Naive B cell (primary cell): ENCODE measurements around the gene TEX261. TPM values are rescaled to one million over a fixed set of nuclear protein-coding genes. Genes with fewer than 3 reads are reported as not detected.
"Not testable (repeated sequence)": the region's sequence is repeated elsewhere in the genome, so short reads cannot be mapped to it uniquely, and the experiment has no call there.

Source experiments
- ATAC-seq, 2 donors: fragments of 150-1000 bp; cut with Tn5 transposase; 2 replicates each; pipeline ENCODE4 v1.10.0; 2021; ENCODE audit warnings: low read depth in 2 of 2, mild to moderate bottlenecking in 2 of 2, moderate library complexity in 2 of 2
- DNase-seq: peaks from one replicate; pipeline ENCODE4 v3.0.0; 2022
- H3K27ac Mint-ChIP-seq, 6 donors: one replicate each; pipeline ENCODE4 v1.8.0; 2020 to 2022; ENCODE audit warnings: mild to moderate bottlenecking in 6 of 6, mixed read lengths in 6 of 6, moderate library complexity in 5 of 6, inconsistent platforms in 2 of 6
- H3K27me3 Mint-ChIP-seq, 3 donors: one replicate each; pipeline ENCODE4 v1.8.0; 2021 to 2022; ENCODE audit warnings: mixed read lengths in 3 of 3, mild to moderate bottlenecking in 1 of 3
- H3K36me3 Mint-ChIP-seq, 2 donors: one replicate each; pipeline ENCODE4 v1.8.0; 2020 to 2022; ENCODE audit warnings: mixed read lengths in 2 of 2, inconsistent platforms in 1 of 2, mild to moderate bottlenecking in 1 of 2
- H3K4me1 Mint-ChIP-seq, 3 donors: one replicate each; pipeline ENCODE4 v1.8.0; 2020 to 2022; ENCODE audit warnings: mixed read lengths in 3 of 3, inconsistent platforms in 1 of 3, mild to moderate bottlenecking in 1 of 3, moderate library complexity in 1 of 3
- H3K4me3 Mint-ChIP-seq, 8 donors: one replicate each; pipeline ENCODE4 v1.8.0; 2020 to 2022; ENCODE audit warnings: mild to moderate bottlenecking in 8 of 8, mixed read lengths in 8 of 8, moderate library complexity in 8 of 8, inconsistent platforms in 2 of 8
- H3K9me3 Mint-ChIP-seq, 7 donors: one replicate each; pipeline ENCODE4 v1.8.0; 2020 to 2022; ENCODE audit warnings: mixed read lengths in 7 of 7, mild to moderate bottlenecking in 5 of 7, inconsistent platforms in 2 of 7, moderate library complexity in 1 of 7
- polyA plus RNA-seq, 6 donors: library from polyadenylated mRNA; unstranded; fragments of 300-500 nt; fragmentation: Illumina TruSeq; gene quantifications; one replicate each; pipeline ENCODE4 v1.2.3, GENCODE V29; 2021; ENCODE audit warnings: low read depth in 6 of 6

The TEX261 gene
- polyA plus RNA-seq, 6 donors from 2014 or later, result 22.5 to 39.2 (median 31.4) TPM

DNA sequence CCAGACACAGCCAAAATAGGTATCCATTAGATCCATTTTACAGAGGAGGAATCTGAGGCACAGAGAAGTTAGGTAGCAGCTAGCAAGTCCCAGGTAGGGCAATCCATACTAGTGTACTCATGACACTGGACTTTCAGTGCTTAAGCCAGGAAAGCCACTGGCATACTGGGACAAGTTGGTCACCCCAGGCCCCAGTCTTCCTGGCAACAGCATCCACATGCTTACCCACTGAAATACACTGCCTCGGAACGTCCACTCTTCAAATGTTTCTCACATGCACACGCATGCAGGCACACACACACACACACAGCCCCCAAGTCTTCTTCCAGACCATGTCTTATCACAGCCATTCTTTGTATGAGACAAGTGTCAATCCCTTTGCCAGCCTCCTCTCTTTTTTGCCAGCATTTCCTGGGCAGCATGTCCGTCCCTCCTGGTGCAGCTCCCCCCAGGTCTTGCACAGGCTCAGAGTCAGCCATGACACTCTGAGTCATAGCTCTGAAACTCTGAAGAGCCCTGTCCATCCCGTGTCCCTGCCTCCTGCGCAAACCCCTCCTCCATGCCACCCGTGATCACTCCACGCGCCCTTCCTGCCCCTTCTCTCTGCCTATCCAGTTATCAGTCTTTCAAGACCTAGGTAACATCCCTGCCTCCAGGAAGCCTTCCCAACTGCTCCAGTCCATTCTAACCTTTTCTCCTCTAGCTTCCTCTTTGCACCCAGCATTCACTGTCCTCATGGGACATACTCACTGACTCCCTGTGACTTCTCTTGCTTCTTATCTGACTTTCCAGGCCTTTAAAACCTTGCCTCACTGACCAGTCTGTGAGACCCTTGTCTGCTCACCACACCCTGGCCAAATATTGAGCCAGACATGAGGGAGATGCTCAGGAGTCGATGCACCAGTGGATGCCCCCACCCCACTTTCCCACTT is 10.9 kb upstream of the TEX261 start:
- H3K27ac Mint-ChIP-seq, result no peak overlapping the region
- peaks cover 21 to 56% (median 56%) of the 10 kb centered on the region in 3 donors for H3K27me3 Mint-ChIP-seq
- no peak overlapping the region for H3K4me3 Mint-ChIP-seq
- H3K4me1 Mint-ChIP-seq, result peaks cover 0 to 14% (median 9%) of the 10 kb centered on the region in 3 donors
- H3K36me3 Mint-ChIP-seq, result no peaks in the 10 kb centered on the region
- no peaks in the 10 kb centered on the region for H3K9me3 Mint-ChIP-seq
- DNase-seq (no peak), ATAC-seq (no peak)

DNA sequence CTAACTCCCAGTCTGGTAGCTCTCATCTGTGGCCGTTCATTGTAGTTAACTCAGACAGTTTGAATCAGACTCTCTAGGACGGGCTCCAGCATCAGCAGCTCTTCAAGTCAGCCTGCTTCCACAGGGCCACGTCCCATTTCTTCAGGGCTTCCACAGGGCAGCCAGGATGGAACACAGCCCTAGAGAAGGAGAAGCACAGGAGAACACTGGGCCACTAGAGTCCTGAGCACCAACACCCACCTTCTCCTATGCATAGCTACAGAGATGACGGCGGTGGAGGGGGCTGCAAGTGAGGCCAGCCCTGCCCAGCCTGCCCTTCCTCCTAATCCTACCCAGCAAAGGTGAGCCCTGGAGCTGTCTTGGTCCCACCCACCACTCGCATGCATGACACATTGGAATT is 10.2 kb upstream of the TEX261 start:
- no peak overlapping the region for H3K4me3 Mint-ChIP-seq
- H3K9me3 Mint-ChIP-seq, result no peaks in the 10 kb centered on the region
- ATAC-seq (no peak), DNase-seq (no peak)
- peaks cover 0 to 18% (median 9%) of the 10 kb centered on the region in 3 donors for H3K4me1 Mint-ChIP-seq
- H3K27ac Mint-ChIP-seq, result peak overlapping the region in 1 of 6 donors; percentile 92
- no peaks in the 10 kb centered on the region for H3K36me3 Mint-ChIP-seq
- H3K27me3 Mint-ChIP-seq, result peaks cover 14 to 49% (median 49%) of the 10 kb centered on the region in 3 donors

DNA sequence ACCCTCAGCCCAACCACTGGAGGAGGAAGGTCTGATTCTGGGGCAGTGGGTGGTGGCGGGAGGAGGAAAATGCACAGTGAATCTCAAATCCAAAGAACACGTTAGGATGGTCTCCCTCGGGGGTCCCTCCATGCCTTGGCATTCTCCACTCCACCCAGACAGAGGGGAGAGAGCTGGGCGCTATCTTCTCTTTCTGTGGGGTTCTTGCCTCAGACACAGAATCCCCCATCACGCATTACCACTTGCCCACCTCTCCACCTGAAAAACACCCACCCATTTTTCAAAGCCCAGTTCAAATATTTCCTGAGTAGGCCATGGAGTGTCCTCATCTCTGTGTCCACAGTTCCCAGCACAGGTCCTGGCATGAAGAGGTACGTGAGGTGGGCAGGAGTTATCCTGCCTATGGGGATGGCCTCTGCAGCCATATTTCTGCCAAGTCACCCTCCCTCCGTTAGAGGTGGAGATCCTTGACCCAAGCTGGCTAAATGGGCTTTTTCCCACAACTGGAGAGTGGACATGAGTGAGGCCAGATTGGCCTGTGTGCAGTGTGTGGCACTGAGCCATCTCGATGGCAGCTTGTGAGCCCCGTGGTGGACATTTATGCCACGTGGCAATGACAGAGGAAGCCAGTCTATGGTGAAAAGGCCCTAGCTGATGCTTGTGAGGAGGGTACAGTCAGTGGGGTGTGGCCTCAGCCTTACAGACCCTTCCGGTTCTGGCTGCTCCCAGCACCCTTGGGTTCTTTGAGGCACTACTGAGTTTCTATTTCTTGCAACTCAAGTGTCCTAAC is 9.5 kb upstream of the TEX261 start:
- ATAC-seq (no peak), DNase-seq (no peak)
- Mint-ChIP-seq H3K4me3 (no peak overlapping the region), H3K9me3 (no peaks in the 10 kb centered on the region), H3K4me1 (peaks cover 0 to 18% (median 9%) of the 10 kb centered on the region in 3 donors), H3K27me3 (peaks cover 11 to 46% (median 44%) of the 10 kb centered on the region in 3 donors), H3K36me3 (no peaks in the 10 kb centered on the region), H3K27ac (no peak overlapping the region)

DNA sequence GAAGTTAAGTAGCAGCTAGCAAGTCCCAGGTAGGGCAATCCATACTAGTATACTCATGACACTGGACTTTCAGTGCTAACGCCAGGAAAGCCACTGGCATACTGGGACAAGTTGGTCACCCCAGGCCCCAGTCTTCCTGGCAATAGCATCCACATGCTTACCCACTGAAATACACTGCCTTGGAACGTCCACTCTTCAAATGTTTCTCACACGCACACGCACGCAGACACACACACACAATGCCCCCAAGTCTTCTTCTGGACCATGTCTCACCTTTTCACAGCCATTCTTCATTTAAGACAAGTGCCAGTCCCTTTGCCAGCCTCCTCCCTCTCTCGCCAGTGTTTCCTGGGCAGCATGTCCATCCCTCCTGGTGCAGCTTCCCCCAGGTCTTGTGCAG is 8.7 kb upstream of the TEX261 start:
- Mint-ChIP-seq H3K4me1 (peaks cover 0 to 18% (median 9%) of the 10 kb centered on the region in 3 donors), H3K27ac (peak overlapping the region in 2 of 6 donors; percentile 19 to 44), H3K9me3 (no peaks in the 10 kb centered on the region), H3K27me3 (peaks cover 4 to 39% (median 36%) of the 10 kb centered on the region in 3 donors), H3K4me3 (no peak overlapping the region), H3K36me3 (no peaks in the 10 kb centered on the region)
- DNase-seq, result no peak
- no peak for ATAC-seq

GRCh38 chr2:71001981-71002570 is 7.4 kb upstream of the TEX261 start:
- Mint-ChIP-seq H3K9me3 (no peaks in the 10 kb centered on the region), H3K27me3 (peaks cover 4 to 30% (median 28%) of the 10 kb centered on the region in 3 donors), H3K4me1 (peaks cover 0 to 18% (median 9%) of the 10 kb centered on the region in 3 donors), H3K4me3 (peak overlapping the region in 2 of 8 donors; percentile 28 to 55), H3K36me3 (no peaks in the 10 kb centered on the region), H3K27ac (peak overlapping the region in 2 of 6 donors; percentile 67 to 93)
- DNase-seq (no peak), ATAC-seq (no peak)

GRCh38 chr2:71001592-71001927 is 6.9 kb upstream of the TEX261 start:
- DNase-seq, result no peak
- Mint-ChIP-seq H3K4me1 (peaks cover 0 to 18% (median 9%) of the 10 kb centered on the region in 3 donors), H3K36me3 (no peaks in the 10 kb centered on the region), H3K4me3 (peak overlapping the region in 3 of 8 donors; percentile 28 to 55 (median 47)), H3K27ac (peak overlapping the region in 2 of 6 donors; percentile 67 to 93), H3K9me3 (no peaks in the 10 kb centered on the region), H3K27me3 (peaks cover 4 to 30% (median 28%) of the 10 kb centered on the region in 3 donors)
- no peak for ATAC-seq

- DNase-seq, result peak; percentile 73
- H3K27ac Mint-ChIP-seq, result peak overlapping the region in 4 of 6 donors; percentile 44 to 68 (median 49)
- H3K27me3 Mint-ChIP-seq, result peaks cover 4 to 28% (median 27%) of the 10 kb centered on the region in 3 donors
- peak overlapping the region; percentile 55 to 78 (median 73) for H3K4me3 Mint-ChIP-seq
- no peaks in the 10 kb centered on the region for H3K36me3 Mint-ChIP-seq
- no peaks in the 10 kb centered on the region for H3K9me3 Mint-ChIP-seq
- peak; percentile 96 to 97 for ATAC-seq
- H3K4me1 Mint-ChIP-seq, result peaks cover 1 to 20% (median 11%) of the 10 kb centered on the region in 3 donors
Measured at GRCh38 chr2:71000780-71001591, 6.3 kb upstream of the TEX261 start.

DNA sequence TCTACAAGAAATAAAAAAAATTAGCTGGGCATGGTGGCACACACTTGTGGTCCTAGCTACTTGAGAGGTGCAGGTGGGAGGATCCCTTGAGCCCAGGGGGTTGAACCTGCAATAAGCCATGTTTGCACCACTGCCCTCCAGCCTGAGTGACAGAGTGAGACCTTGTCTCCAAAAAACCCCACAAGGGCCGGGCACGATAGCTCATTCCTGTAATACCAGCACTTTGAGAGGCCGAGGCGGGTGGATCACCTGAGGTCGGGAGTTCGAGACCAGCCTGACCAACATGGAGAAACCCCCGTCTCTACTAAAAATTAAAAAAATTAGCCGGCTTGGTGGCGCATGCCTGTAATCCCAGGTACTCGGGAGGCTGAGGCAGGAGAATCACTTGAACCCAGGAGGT is 5.3 kb upstream of the TEX261 start:
- H3K9me3 Mint-ChIP-seq, ATAC-seq, DNase-seq, H3K27ac Mint-ChIP-seq, H3K36me3 Mint-ChIP-seq: not testable (repeated sequence)
- peaks cover 8 to 27% (median 18%) of the 10 kb centered on the region in 3 donors for H3K4me1 Mint-ChIP-seq
- peak overlapping the region in 1 of 8 donors; percentile 52 for H3K4me3 Mint-ChIP-seq
- H3K27me3 Mint-ChIP-seq, result peaks cover 3 to 18% (median 17%) of the 10 kb centered on the region in 3 donors

DNA sequence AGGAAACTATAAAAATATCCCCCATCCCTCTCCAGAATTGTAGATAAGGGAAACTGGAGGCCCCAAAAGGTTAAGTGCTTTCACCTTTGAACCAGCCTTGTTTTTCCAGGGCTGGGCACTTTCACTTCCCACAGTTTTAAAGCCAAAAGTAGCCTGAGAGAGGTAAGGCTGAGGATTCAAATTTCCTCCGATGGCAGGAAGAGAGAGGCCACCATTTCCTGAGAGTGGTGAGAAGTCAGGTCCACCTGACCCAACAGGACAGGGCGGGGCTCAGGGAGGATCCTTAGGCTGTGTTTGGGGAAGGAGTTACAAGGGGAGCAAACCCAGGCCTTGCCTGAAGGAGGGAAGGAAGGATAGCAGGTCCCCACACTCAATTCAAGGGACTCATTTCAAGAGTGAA is 4.7 kb upstream of the TEX261 start:
- Mint-ChIP-seq H3K4me1 (peaks cover 8 to 27% (median 18%) of the 10 kb centered on the region in 3 donors), H3K36me3 (no peaks in the 10 kb centered on the region), H3K4me3 (no peak overlapping the region), H3K9me3 (no peaks in the 10 kb centered on the region), H3K27me3 (peaks cover 0 to 12% (median 11%) of the 10 kb centered on the region in 3 donors), H3K27ac (peak overlapping the region in 1 of 6 donors; percentile 34)
- ATAC-seq (no peak), DNase-seq (no peak)

- not testable (repeated sequence) for ATAC-seq, DNase-seq, H3K9me3 Mint-ChIP-seq, H3K27ac Mint-ChIP-seq, H3K36me3 Mint-ChIP-seq, H3K27me3 Mint-ChIP-seq, H3K4me3 Mint-ChIP-seq
- peaks cover 11 to 31% (median 21%) of the 10 kb centered on the region in 3 donors for H3K4me1 Mint-ChIP-seq
Measured at GRCh38 chr2:70998885-70999284, 4.2 kb upstream of the TEX261 start.

DNA sequence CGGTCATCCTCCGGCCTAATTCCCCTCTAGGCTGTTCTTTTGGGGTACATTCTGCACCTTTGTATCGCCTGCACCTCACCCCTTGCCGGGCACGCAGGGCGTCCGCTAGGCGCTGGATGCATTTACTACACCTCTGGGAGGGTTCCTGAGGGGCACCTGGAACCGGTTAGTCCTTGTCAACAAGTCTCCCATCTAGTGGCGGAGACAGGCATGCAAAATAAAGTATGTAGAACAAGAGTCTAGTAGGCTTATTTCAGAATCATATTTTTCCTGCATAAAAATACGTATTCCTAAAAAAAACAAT is 705 bp upstream of the TEX261 start:
- Mint-ChIP-seq H3K4me1 (peaks cover 30 to 41% (median 41%) of the 10 kb centered on the region in 3 donors), H3K27ac (peak overlapping the region in 5 of 6 donors; percentile 51 to 83 (median 74)), H3K36me3 (no peaks in the 10 kb centered on the region), H3K27me3 (no peaks in the 10 kb centered on the region), H3K9me3 (no peaks in the 10 kb centered on the region), H3K4me3 (peak overlapping the region; percentile 86 to 100 (median 96))
- ATAC-seq (peak; percentile 49 to 54), DNase-seq (peak; percentile 39)

GRCh38 chr2:70994009-70994698 is 519 bp downstream of the TEX261 start:
- peak overlapping the region; percentile 92 to 100 (median 98) for H3K4me3 Mint-ChIP-seq
- H3K9me3 Mint-ChIP-seq, result no peaks in the 10 kb centered on the region

More at GRCh38 chr2:70994009-70994698, 519 bp downstream of the TEX261 start:
- Mint-ChIP-seq H3K36me3 (no peaks in the 10 kb centered on the region), H3K27ac (peak overlapping the region in 5 of 6 donors; percentile 91 to 98 (median 94)), H3K4me1 (peaks cover 30 to 41% (median 38%) of the 10 kb centered on the region in 3 donors), H3K27me3 (no peaks in the 10 kb centered on the region)
- peak; percentile 6 to 15 for ATAC-seq
- no peak for DNase-seq
